Tongue (tissue), 2 donors: ENCODE measurements around the gene LRBA. TPM values are rescaled to one million over a fixed set of nuclear protein-coding genes. Genes with fewer than 3 reads are reported as not detected.
"Not testable (repeated sequence)": the region's sequence is repeated elsewhere in the genome, so short reads cannot be mapped to it uniquely, and the experiment has no call there.

ENCODE experiments used
- DNase-seq: peaks from one replicate; pipeline ENCODE4 v3.0.0-alpha.2; 2015
- total RNA-seq: library from RNA; depleted of rRNA; stranded (reverse); fragments of >200 nt; gene quantifications from one replicate; pipeline ENCODE4 v1.2.3, GENCODE V29; 2014

LRBA gene
- total RNA-seq, 1 donor from 2014 or later, result 73.0 TPM

DNA sequence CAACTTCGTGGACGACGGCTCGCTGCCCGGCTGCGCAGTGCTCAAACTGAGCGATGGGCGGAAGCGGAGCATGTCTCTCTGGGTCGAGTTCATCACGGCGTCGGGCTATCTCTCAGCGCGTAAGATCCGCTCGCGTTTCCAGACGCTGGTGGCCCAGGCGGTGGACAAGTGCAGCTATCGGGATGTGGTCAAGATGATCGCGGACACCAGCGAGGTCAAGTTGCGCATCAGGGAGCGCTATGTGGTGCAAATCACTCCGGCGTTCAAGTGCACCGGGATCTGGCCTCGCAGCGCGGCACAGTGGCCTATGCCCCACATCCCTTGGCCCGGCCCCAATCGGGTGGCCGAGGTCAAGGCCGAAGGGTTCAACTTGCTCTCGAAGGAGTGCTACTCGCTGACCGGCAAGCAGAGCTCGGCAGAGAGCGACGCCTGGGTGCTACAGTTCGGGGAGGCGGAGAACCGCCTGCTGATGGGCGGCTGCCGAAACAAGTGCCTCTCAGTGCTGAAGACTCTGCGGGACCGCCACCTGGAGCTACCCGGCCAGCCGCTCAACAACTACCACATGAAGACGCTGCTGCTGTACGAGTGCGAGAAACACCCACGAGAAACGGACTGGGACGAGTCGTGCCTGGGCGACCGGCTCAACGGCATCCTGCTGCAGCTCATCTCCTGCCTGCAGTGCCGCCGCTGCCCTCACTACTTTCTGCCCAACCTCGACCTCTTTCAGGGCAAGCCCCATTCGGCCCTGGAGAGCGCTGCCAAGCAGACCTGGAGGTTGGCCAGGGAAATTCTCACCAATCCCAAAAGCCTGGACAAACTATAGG is 431.6 kb downstream of the LRBA start:
- peak; percentile 59 for DNase-seq

DNA sequence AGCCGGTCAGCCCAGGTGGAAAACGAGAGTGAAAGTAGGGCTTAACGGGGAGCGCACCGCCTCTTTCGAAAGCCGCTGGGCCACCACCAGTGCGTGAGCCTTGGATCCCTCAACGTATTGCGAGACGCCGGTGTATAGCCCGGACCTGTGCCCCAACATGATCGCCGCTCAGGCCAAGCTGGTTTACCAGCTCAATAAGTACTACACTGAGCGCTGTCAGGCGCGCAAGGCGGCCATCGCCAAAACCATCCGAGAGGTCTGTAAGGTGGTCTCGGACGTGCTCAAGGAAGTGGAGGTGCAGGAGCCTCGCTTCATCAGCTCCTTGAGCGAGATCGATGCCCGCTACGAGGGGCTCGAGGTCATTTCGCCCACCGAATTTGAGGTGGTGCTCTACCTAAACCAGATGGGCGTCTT is 432.2 kb downstream of the LRBA start:
- peak; percentile 21 for DNase-seq

DNA sequence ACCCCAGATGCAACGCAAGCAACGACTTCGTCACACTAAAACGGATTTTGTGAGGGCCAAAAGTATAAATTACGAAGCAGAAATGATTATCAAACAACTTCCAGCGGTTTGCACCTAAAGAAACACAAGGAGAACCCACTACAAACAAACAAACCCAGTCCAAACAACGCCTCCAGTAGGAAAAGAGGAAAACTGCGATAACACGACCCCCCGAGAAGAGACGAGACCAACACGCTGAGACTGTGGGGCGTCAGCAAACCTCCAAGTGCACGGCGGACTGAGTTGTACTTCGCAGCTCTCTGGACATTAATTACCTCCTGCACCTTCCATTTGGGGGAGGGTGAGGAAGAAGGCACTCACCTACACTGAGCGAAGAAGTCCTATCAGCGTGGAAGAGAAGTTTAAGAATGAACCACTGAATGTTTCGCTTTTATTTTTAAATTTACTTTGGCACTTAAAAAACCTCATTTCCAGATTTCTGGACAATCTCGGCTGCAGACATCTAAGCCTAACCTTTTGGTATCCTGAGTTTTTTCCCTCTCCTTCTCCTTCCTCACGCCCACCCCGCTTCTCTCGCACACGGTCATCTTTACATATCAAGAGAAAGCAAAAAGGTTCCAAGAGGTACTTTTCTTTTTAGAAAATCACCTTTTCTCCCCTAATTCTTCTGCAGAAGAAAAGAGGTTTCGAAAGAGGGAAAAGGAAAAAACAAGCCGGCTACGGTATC is 432.8 kb downstream of the LRBA start, which contains the start of gene MAB21L2:
TSS of gene MAB21L2 (plus strand) at position 6 of the 727 bp plus-strand sequence. CDS start 879 bp downstream, outside the sequence.
- DNase-seq, result no peak

DNA sequence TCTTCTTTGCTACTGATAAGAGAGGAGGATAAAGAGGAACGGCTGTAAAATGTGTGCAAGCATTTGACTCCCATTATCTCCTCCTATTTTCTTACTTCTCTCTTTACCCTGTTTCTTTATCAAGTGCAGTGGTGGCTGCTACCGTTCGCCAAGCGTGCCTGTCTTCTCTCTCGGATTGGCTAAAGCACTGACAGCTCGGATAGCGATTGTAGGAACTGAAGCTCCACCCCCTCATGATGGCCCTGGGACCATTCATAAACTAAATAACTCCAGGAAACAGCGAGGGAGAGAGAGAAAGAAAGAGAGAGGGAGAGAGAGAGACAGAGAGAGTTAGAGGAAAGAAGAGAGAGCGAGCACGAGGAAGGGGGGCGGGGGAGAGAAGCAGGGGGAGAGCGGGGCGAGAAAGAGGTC is 433.4 kb downstream of the LRBA start:
- DNase-seq, result peak; percentile 76

DNA sequence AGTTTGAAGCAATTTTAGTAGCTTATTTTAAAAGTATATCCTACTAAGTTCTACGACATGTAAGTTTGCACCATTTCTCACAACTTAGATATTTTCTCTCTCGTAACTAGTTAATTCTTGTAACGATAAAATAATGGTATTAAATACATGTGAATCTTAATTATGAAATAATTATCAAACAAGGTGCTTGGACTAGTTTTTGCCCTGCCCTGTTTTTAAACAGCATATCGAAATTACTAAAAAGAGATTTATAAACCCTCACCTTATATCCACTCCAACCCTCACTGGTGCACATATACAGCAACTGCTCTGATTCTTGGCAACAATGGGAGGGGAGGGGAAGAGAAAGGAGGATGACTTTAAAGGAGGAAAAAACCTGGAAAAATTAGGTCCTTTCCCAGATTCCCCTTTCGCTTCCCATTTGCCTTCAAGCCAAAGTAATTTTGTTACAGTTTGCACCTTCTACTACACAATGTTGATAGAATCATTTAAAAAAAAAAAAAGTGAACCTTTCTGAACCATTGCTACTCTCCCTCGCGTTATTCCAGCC is 434.0 kb downstream of the LRBA start:
- peak; percentile 25 for DNase-seq

DNA sequence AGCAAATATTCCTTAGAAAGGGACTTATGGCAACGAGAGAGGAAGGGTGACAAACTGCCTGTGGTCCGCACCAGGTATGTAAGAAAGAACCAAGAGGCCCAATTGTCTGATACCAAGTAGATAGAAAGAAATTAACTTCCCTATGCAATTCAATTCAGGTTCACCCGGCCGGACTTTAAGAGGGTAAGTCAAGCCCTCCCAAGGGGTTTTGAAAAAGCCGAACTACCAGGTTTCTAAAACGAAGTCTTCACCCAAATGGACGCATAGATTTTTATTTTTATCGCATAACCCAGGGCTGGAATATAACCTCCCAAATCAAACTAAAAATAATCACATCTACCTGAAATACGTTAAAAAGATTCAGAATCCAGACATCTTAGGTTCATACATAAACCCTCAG is 434.8 kb downstream of the LRBA start:
- DNase-seq, result peak; percentile 41

DNA sequence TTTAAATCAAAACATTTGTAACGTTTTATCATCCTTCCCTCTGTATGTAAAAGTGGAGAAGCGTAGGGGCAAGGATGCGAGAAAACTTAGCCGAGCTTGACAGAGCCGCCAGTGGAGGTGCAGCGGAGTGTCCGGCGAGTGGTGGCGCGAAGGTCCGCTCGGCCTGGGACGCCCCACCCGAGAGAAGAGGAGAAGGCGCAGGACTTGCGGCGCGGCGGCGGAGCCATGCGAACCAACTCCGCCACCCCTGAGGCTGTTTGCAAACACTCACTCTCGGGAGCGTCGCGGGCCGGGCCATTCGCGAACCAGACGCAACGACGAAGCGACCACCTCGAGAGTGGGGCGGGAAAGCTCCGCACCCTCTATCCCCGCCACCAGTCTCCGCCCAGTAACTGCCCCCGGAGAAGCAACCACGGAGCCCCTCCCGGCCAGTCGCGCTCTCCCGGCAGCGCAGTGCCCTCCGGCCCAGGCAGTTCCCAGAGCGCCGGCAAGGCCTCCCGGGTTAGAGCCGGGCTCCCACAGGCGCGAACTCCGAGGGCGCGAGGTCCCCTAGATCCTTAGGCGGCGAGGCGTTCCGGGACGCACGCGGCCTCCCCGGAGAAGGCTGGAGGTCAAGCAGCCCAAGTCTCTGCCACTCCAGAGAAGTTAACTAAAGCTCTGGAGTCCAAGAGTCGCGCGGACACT is 435.4 kb downstream of the LRBA start:
- DNase-seq, result peak; percentile 60

DNA sequence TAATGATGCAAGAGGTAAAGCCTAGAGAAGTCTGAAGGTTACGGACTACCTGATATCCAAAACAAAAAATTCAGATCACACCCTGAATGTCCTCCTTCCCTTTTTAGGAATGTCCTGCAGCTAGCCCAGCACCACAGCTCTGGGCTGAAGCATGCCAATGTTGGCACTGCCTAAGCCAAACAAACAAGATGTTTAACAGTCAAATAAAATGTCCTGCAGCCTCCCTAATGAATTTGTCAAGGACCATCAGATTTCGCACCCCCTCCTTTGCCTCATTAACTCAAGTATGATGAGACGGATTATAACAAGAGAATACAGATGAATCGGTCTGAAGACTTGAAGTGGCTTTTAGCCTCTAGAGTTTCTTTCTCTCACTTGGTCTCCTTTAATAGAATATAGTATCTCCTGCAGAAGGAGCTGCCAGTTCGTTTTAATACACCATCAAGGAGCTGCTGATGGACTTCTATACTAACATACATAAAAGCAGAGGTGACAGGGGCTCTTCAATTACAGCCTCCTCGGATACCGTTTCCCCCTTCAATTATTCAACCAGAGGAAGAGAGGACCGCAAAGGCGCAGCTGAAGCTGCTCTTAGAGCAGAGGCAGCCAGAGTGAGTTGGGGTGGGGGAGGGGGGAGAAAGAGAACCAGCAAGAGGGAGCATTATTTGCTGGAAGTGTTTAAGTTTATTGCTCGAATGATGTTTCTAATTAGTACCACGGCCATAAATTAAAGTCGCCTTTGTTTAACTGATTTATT is 436.2 kb downstream of the LRBA start:
- DNase-seq, result peak; percentile 53

DNA sequence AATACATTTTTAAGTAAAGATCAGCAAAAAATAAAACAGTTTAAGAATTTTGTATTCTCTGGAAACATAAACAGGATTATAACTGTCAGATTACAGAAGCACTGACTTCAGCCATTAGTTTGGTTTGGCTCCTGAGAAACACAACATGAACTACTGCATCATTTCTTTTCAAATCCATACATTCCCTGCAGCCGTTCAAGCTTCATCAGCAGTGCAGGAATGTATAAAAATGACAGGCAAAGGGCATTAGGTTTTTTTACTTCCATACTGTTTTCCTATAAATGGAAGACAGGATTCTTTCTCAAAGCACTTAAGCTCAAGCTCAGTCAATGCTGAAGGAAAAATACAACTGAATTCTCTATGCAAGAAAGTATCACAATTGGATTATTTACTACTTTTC is 437.3 kb downstream of the LRBA start:
- peak; percentile 5 for DNase-seq

DNA sequence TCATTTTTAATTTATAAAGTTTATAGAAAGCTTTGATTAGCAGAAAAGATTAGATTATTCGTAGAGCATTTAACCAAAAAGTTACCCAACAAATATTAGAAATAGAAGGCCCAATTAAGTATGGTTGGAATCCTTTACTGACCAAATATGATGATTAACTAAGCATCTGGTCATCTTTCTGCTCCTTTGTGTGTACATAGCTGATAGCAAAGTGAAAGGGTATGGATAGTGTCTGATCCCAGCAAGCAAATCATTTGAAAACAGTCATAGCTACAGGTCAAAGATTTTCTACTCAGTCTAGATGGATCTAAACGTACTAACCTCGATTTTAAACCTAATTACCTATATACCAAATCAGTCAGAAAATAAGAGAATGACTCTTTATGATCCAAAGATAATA is 440.4 kb downstream of the LRBA start:
- DNase-seq, result no peak

DNA sequence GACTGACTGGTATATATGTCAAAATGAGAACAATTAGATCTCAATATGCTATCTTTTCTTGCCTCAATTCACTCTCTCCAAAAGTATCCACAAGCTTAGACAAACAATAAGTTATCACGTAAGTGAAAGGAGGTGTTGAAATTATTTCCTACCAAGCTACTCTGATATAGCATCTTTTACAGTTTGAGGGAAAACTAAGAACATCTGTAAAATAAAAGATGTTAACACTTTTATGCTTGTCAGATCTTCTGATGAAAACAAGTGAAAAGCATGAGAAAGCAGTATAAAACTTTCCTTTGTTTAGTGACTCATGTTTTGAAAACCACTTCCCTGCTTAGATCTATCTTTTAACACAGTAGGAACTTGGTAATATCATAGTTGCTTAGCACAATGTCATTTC is 441.6 kb downstream of the LRBA start:
- no peak for DNase-seq

DNA sequence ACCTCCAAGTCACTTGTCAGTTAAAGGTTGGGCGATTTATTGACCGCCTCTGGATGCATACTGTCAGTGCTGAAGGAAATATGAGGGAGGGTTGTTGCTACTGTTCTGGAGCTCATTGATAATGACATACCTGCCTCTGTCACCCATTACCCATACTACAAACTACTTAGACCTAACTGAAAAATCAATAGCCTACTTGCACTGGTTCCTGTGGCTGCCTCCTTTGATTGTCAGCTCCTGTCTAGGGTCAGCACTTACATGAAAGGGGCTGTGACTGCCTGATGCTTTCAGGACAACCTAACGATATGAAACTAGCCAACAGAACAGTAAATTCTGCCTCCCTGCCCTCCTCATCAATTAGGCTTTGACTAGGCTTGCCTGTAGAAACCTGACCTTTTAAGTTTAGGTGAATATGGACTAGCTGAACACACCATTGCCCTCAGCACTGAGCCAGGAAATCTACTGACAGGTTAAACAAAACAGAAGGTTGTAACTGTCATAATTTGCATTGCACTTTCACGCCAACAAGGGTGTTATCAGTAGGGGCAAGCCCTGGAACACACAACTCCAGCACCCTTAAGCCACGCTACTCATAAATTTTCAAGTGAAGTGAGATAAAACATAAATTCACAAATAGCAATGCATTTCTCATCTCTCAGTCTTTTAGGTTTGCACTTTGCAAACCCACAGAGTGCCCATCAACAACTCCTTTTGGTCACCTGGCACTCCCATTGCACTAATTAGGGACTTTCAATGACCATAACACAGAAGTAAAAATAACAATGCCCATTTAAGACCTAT is 442.2 kb downstream of the LRBA start:
- DNase-seq, result no peak

DNA sequence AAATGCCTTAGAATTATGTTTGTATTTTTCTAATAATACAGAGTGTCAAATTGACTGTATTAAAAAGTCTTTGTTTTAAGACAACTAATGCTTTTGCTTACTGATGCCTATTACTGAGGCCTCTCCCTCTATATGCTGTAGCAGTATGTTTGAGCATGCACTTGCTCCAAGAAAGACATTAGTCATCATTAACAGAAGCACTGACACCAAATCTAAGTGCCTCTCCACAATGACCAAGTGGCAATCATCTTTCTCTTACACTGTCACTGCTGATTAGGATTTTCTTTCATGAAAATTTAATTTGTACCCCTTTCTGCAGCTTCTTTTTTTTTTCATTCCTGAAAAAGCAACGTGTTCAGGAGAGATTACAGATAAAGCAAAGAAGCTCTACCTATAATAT is 444.2 kb downstream of the LRBA start:
- DNase-seq, result no peak

DNA sequence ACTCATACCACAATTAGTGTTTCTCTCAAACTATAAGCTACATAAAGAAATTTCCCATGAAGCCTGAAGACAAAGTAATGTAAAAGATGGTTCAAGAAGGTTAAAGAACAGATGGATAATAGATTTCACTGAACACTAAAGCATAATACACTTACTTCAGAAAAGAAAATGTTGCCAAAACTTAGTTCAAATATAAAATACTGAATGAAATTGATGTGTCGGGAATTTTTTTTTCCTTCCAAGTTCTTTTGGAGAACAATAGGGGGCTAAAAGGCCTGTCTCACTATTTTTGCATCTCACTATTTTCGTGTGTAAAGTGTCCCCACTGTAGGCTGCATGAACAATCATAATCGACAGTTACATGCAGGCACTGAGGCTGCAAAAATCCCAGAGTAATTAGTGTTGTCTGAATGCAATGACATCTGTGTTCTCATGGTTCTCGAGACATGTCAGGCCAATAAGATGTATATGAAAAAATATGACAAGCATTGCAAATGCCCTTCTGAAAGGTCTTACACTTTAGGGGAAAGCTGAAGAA is 445.0 kb downstream of the LRBA start:
- no peak for DNase-seq

DNA sequence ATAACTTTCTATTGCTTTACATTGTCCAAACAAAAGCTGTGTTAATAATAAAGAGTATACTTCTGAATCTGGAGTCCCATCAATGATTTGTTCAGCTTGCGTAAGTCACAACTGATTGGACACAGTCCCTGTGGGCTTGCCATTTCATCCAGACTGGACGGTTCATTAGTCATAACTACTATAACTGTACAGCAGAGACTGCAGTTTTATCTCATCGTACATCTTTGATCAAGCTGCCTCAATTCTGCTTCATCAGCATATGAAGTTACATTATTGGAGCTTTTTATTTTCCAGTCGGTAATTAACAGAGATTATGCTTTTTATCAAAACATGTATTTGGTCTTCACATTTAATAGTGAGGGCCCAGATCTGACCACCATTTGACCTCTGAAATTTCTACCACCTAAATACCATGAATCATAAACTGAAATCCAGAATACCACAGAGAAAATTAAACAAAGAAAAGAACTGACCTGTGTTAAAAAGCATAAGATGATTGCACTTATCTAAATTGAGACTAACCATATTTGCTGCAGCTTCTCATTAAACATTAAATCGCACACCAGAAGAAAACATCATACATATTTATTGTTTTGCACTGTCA is 445.6 kb downstream of the LRBA start:
- no peak for DNase-seq

DNA sequence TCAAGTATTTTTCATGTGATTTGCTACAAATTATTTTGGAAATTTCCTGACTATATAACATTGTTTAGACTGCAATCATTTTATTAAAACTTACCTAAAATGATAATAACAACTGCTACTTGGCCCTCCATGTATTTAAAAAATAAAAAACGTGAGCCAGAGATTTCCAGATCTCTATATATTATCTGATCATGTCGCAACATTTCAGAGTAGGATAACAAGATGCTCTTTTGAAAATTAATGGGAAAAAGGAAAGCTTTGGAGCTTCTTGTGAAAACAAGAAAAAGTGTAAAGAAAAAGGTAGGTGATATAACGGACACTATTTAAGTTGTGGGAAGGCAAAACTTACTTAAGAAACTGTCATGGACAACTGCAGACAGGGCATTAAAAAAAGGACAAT is 448.0 kb downstream of the LRBA start:
- DNase-seq, result no peak

DNA sequence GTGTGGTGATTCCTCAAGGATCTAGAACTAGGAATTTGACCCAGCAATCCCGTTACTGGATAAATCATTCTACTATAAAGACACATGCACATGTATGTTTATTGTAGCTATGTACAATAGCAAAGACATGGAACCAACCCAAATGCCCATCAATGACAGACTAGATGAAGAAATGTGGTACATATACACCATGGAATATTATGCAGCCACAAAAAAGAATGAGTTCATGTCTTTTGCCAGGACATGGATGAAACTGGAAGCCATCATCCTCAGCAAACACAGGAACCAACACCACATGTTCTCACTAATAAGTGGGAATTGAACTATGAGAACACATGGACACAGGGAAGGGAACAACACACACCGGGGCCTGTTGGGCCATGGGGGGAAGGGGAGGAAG is 450.1 kb downstream of the LRBA start:
- DNase-seq, result not testable (repeated sequence)

DNA sequence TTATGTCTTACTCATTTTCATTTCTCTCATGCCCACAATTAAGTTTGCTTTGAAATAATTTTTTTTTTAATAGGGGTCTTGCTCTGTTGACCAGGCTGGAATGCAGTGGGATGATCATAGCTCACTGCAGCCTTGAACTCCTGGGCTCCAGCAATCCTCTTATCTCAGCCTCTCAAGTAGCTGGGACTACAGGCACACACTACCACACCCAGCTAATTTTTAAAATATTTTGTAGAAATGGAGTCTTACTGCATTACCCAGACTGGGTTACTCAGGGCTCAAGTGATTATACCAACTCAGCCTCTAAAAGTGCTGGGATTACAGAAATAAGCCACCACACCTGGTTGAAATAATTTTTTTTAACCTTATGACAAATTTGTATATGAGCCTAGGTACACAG is 452.3 kb downstream of the LRBA start:
- no peak for DNase-seq

DNA sequence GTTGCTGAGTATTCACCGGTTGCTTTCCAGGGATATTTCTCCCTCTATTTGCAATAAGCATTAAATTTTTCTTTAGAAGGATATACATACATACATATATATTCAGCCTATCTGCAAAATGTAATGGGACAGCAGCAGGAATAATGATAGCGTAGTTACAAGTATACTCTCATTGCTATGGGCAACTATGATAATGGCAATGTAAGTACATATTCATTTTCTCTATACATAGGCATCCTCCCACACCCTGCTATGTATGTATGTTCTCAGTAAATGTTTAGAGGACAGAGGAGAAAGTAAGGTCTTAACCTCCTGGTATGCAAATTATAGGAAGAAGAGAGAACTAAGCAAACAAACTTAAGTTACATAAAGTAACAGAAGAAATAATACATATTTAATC is 452.8 kb downstream of the LRBA start:
- DNase-seq, result no peak

DNA sequence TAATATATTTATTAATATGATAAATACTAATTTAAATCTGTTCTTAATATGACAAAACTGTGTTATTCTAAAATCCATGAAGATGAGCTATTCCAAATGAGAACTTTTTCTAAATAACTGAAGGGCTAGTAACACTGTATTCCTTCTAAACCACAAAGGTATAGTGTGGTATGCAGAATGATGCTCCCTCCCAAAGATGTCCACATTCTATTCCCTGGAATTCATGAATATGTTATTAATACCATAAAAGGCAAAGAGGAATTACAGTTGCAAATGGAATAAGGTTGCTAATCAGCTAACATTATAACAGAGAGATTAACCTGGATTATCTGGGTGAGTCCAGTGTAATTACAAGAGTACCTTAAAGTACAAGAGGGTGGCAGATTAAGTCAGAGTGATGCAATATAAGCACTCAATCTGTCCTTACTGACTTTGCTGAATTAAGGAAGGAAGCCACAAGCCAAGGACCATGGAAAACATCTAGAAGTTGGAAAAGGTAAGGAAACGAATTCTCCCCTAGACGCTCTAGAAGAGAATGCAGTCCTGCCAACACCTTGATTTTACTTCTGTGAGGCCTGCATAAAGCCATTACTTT is 453.8 kb downstream of the LRBA start:
- DNase-seq, result no peak
